Lung (tissue), 12 donors: ENCODE measurements around the gene MYO18A. TPM values are rescaled to one million over a fixed set of nuclear protein-coding genes. Genes with fewer than 3 reads are reported as not detected.

Experiments
- ATAC-seq: fragments of 200-7000 bp; cut with Tn5 transposase; one replicate; pipeline ENCODE4 v1.9.1; 2020; ENCODE audit warnings: moderate number of reproducible peaks; ENCODE audit not compliant: insufficient read depth, low FRiP score
- DNase-seq, 3 donors: peaks; one replicate each; pipeline ENCODE4 v3.0.0-alpha.2; 2013 to 2017
- H3K27ac ChIP-seq, 2 donors: one replicate each; pipeline ENCODE4 v1.5.1; 2013; ENCODE audit warnings: mild to moderate bottlenecking in 2 of 2, moderate library complexity in 2 of 2, control low read depth in 1 of 2, inconsistent platforms in 1 of 2, low read depth in 1 of 2, low read length in 1 of 2
- H3K27me3 ChIP-seq, 3 donors: one replicate each; pipeline ENCODE4 v1.5.1; 2013; ENCODE audit warnings: low read length in 2 of 3; ENCODE audit not compliant: control insufficient read depth in 3 of 3, insufficient read depth in 3 of 3
- H3K36me3 ChIP-seq, 4 donors: one replicate each; pipeline ENCODE4 v1.5.1; 2013; ENCODE audit warnings: low read length in 4 of 4, mild to moderate bottlenecking in 1 of 4, moderate library complexity in 1 of 4; ENCODE audit not compliant: control insufficient read depth in 4 of 4, insufficient read depth in 4 of 4
- H3K4me1 ChIP-seq, 5 donors: one replicate each; pipeline ENCODE4 v1.5.1; 2013; ENCODE audit warnings: low read length in 5 of 5, mild to moderate bottlenecking in 2 of 5, moderate library complexity in 1 of 5; ENCODE audit not compliant: control insufficient read depth in 5 of 5, insufficient read depth in 5 of 5
- H3K4me3 ChIP-seq: one replicate; pipeline ENCODE4 v1.5.1; 2013; ENCODE audit warnings: mild to moderate bottlenecking, control low read depth, moderate library complexity
- H3K9ac ChIP-seq, 2 donors: one replicate each; pipeline ENCODE4 v1.5.1; 2013; ENCODE audit warnings: low read length in 2 of 2, control low read depth in 1 of 2; ENCODE audit not compliant: insufficient read depth in 1 of 2
- H3K9me3 ChIP-seq, 4 donors: one replicate each; pipeline ENCODE4 v1.5.1; 2013; ENCODE audit warnings: low read length in 3 of 4, mild to moderate bottlenecking in 1 of 4, moderate library complexity in 1 of 4; ENCODE audit not compliant: control insufficient read depth in 4 of 4, insufficient read depth in 3 of 4
- CTCF ChIP-seq: IDR thresholded peaks from 2 replicates; pipeline ENCODE4 v1.5.1; 2012; ENCODE audit warnings: mild to moderate bottlenecking; ENCODE audit errors: control extremely low read depth, extremely low read depth
- WGBS, 2 donors: extraction: QIAGEN DNeasy Blood & Tissue Kit; methylation state at CpG; one replicate each; pipeline ENCODE4 v1.1.7; 2013; 5-methylcytosine and 5-hydroxymethylcytosine counted together
- polyA plus RNA-seq, 2 donors: library from polyadenylated mRNA; stranded (reverse); fragments of 200-250 nt; gene quantifications; one replicate each; pipeline ENCODE4 v1.2.1, GENCODE V29; 2013
- total RNA-seq, 2 donors: library from RNA; depleted of rRNA in 1 of 2; stranded (reverse); fragments of >200 nt in 1 of 2; gene quantifications; one replicate each; pipeline ENCODE4 v1.2.1, GENCODE V29; 2014 to 2021
- donor health status: control.
- donor health status: control.
- donor health status: Bipolar disorder and iron deficiency.
- donor health status: healthy.
- donor health status: DM: yes; HTN: yes; CAD: no.

Gene MYO18A
- total and polyA plus RNA-seq, 4 donors = 19.0 to 65.2 (median 49.3) TPM

- no peak for TF ChIP-seq CTCF
- H3K36me3 ChIP-seq = no peaks in the 10 kb centered on the region
- no peaks in the 10 kb centered on the region for H3K9me3 ChIP-seq
- ATAC-seq (no peak), DNase-seq (no peak)
- peaks cover 0 to 17% (median 3%) of the 10 kb centered on the region in 3 donors for H3K27me3 ChIP-seq
- 79% methylated on average over 11 of the region's 11 CpGs for WGBS, 2 donors
- no peak overlapping the region for H3K9ac ChIP-seq
- H3K4me1 ChIP-seq = peaks cover 0 to 12% (median 6%) of the 10 kb centered on the region in 5 donors
- H3K4me3 ChIP-seq = no peak overlapping the region
- H3K27ac ChIP-seq = no peak overlapping the region
Observed at GRCh38 chr17:29042026-29042678, 138.0 kb downstream of the MYO18A start.

GRCh38 chr17:29041571-29041970 is 138.6 kb downstream of the MYO18A start:
- peaks cover 0 to 17% (median 3%) of the 10 kb centered on the region in 3 donors for H3K27me3 ChIP-seq
- ATAC-seq (no peak), DNase-seq (no peak)
- TF ChIP-seq CTCF = no peak
- 85 to 86% methylated on average over 6 of the region's 6 CpGs for WGBS, 2 donors
- no peaks in the 10 kb centered on the region for H3K36me3 ChIP-seq
- no peak overlapping the region for H3K27ac ChIP-seq
- no peaks in the 10 kb centered on the region for H3K9me3 ChIP-seq
- H3K9ac ChIP-seq = no peak overlapping the region
- H3K4me3 ChIP-seq = no peak overlapping the region
- H3K4me1 ChIP-seq = peaks cover 0 to 12% (median 6%) of the 10 kb centered on the region in 5 donors

- DNase-seq (no peak), ATAC-seq (no peak)
- H3K4me3 ChIP-seq = no peak overlapping the region
- TF ChIP-seq CTCF = no peak
- no peak overlapping the region for H3K27ac ChIP-seq
- no peaks in the 10 kb centered on the region for H3K9me3 ChIP-seq
- H3K9ac ChIP-seq = no peak overlapping the region
- peaks cover 0 to 19% (median 3%) of the 10 kb centered on the region in 3 donors for H3K27me3 ChIP-seq
- no peaks in the 10 kb centered on the region for H3K36me3 ChIP-seq
- peaks cover 0 to 12% (median 6%) of the 10 kb centered on the region in 5 donors for H3K4me1 ChIP-seq
- WGBS, 2 donors = 96 to 99% methylated on average over 2 of the region's 2 CpGs
Observed at GRCh38 chr17:29041091-29041490, 139.1 kb downstream of the MYO18A start.
